ENCODE results near the gene RNU1-3.
"Not testable (repeated sequence)": the region's sequence is repeated elsewhere in the genome, so short reads cannot be mapped to it uniquely, and the experiment has no call there.

Gene RNU1-3

GRCh38 chr1:16684152-16684551 is 17.4 kb upstream of the RNU1-3 start:
- DNase-seq, H3K27ac Mint-ChIP-seq, H3K9me3 Mint-ChIP-seq, ATAC-seq, H3K4me3 Mint-ChIP-seq, H3K4me1 Mint-ChIP-seq: not testable (repeated sequence)
- peaks cover 26% of the 10 kb centered on the region for H3K27me3 Mint-ChIP-seq

DNA sequence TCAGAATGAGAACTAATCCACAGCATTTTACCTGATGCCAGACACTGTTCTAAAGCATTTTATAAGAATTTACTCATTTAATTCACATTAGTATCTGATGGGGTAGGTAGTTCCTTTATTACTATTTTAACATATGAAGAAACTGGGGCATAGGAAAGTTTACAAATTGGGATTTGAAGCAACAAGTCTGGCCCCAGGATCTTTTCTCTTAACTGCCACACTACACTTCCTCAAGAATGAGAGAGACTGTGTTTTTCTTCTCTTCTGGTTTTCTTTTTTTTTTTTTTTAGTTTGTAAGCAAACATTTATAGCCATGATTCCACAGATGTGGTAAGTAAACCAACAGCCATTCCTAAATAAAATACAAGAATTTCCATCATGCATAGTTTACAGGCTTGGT is 16.1 kb upstream of the RNU1-3 start:
- ATAC-seq, H3K9me3 Mint-ChIP-seq, H3K4me3 Mint-ChIP-seq, H3K27ac Mint-ChIP-seq, DNase-seq: not testable (repeated sequence)
- peaks cover 15% of the 10 kb centered on the region for H3K4me1 Mint-ChIP-seq
- H3K27me3 Mint-ChIP-seq: peaks cover 39% of the 10 kb centered on the region

DNA sequence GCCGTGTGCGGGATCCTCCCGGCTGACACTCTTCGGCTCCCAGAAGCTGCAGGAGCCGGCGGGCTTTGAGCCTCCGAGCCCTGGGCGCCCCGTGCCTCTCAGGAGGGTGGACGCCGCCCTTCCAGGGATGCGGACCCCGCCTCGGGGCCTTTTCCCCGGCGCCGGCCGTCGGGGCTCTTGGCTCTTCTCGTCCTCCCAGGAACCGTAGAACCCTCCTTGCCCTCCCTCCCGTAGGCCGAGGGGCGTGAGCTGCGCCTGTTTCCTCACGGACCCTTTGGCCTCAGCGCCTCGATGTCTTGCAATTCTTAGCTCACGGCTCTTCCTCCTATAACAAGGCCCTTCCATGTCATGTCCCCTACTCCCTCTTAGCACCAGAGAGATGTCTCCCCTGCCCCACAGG is 13.6 kb upstream of the RNU1-3 start:
- H3K4me3 Mint-ChIP-seq, DNase-seq, H3K9me3 Mint-ChIP-seq, ATAC-seq: not testable (repeated sequence)
- Mint-ChIP-seq H3K4me1 (peaks cover 29% of the 10 kb centered on the region), H3K27me3 (peaks cover 32% of the 10 kb centered on the region), H3K27ac (peak overlapping the region in 1 of 2 donors; percentile 71)

DNA sequence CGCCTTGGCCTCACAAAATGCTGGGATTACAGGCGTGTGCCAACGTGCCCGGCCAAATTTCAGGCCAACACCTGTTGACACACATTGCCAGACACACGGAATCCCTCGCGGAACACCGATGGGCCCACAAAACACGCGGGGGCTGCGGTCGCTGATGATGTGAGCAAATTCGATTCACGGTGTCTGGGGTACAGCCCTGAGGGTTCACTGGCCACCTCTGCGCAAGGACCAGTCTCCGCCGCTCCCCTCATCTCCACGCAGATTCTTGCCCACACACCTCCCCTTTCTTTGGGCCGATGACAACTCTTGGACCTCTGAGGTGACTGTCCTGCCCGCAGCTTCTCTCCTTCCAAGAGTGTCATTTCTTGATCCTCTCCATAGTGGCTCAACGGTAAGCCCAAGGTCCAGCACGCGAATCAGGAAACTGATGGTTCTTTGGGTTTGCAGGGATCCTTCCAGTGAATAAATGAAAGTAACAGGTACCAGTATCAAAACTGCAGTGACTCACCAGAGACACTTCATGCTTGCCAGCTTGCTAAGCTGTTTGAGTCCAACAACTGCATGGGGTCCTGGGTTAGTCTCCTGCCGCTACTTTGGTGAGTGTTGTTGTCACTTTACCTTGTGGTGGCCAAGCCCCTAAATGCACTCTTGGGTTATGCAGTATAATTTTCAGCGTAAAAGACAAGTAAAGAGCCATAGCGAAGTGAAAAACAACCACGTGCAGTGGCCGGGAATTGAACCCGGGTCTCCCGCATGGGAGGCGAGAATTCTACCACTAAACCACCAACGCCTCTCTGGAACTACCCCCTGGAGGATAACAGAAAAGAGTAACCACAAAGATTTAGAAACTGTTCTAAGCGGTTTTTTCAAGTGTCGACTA is 11.0 kb upstream of the RNU1-3 start:
- H3K4me3 Mint-ChIP-seq: peak overlapping the region; percentile 49 to 88
- no peaks in the 10 kb centered on the region for H3K9me3 Mint-ChIP-seq
- H3K27me3 Mint-ChIP-seq: peaks cover 32% of the 10 kb centered on the region
- peak overlapping the region; percentile 94 to 100 for H3K27ac Mint-ChIP-seq
- H3K4me1 Mint-ChIP-seq: peaks cover 29% of the 10 kb centered on the region
- ATAC-seq (peak; percentile 99), DNase-seq (peak; percentile 80)

- H3K4me1 Mint-ChIP-seq: peaks cover 29% of the 10 kb centered on the region
Observed at GRCh38 chr1:16676661-16677523, 10.1 kb upstream of the RNU1-3 start.

GRCh38 chr1:16675118-16675510 is 8.4 kb upstream of the RNU1-3 start:
- DNase-seq, H3K4me3 Mint-ChIP-seq, H3K9me3 Mint-ChIP-seq, ATAC-seq, H3K27ac Mint-ChIP-seq: not testable (repeated sequence)
- Mint-ChIP-seq H3K27me3 (peaks cover 25% of the 10 kb centered on the region), H3K4me1 (peaks cover 29% of the 10 kb centered on the region)

More at GRCh38 chr1:16676661-16677523, 10.1 kb upstream of the RNU1-3 start:
- ATAC-seq (peak; percentile 70), DNase-seq (peak; percentile 39 to 45)
- not testable (repeated sequence) for H3K9me3 Mint-ChIP-seq
- H3K4me3 Mint-ChIP-seq: peak overlapping the region in 1 of 2 donors; percentile 59
- peak overlapping the region in 1 of 2 donors; percentile 96 for H3K27ac Mint-ChIP-seq
- H3K27me3 Mint-ChIP-seq: peaks cover 32% of the 10 kb centered on the region

DNA sequence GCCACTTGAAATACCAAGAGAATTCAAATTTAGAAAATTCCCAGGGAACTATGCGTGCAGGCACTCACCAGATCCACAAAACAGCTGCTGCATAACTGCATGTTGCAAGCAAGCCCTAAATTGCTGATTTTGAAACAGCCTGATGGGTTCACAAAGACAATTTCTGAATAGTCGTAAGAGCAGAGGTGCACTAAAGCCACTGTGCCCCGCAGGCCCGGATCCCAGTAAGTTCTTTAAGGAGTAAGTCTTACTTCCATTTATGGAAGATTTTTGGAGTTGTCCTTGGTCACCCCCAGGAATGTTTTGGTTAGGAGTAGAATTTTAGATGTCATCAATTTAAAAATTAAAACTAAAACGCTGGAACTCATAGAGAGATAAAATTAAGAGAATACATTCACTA is 7.2 kb upstream of the RNU1-3 start:
- H3K4me1 Mint-ChIP-seq: peaks cover 29% of the 10 kb centered on the region
- not testable (repeated sequence) for H3K9me3 Mint-ChIP-seq, ATAC-seq, H3K4me3 Mint-ChIP-seq, H3K27ac Mint-ChIP-seq, DNase-seq
- H3K27me3 Mint-ChIP-seq: peaks cover 13% of the 10 kb centered on the region

DNA sequence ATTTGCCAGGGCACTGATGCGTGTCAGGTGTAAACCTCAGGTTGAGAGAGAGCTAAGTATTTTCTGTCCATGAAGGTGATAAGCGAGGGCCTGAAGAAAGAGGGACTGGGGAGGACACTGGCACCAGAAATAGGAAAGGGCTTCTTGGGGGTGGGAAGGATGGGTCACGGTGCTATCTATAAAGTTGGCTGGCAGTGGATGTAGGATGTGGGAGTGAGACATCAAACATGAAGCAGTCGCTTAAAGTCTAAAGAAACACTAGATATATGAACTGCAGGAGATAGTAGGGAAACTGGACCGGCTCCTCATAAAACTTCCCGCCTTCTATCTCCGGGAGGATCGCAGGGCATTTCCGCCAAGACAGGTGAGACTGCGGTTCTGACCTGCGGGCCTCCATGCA is 912 bp downstream of the RNU1-3 start:
- not testable (repeated sequence) for H3K27ac Mint-ChIP-seq, H3K9me3 Mint-ChIP-seq, H3K4me3 Mint-ChIP-seq, H3K4me1 Mint-ChIP-seq, H3K27me3 Mint-ChIP-seq, ATAC-seq, DNase-seq

DNA sequence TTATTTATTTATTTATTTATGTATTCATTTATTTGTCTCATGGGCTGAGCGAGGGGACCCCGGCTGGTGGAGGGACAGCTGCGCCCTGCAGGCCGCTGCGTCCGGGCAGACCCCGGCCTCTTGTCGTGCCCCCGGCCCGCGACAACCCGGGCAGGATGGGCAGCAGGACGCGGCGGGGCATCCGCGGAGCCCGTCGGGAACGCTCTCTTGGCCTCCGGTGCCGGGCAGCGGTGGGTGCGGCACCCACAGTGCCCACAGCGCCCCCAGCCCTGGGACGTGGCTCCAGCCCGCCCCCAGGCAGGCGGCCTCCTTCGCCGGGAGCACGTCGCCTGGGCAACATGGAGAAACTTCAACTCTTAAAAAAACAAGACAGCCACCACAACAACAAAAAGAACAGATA is 8.5 kb downstream of the RNU1-3 start:
- not testable (repeated sequence) for H3K27ac Mint-ChIP-seq, DNase-seq, H3K9me3 Mint-ChIP-seq, H3K4me3 Mint-ChIP-seq, H3K4me1 Mint-ChIP-seq, H3K27me3 Mint-ChIP-seq
- ATAC-seq: peak; percentile 43

GRCh38 chr1:16656981-16657683 is 9.6 kb downstream of the RNU1-3 start:
- DNase-seq, H3K27me3 Mint-ChIP-seq, H3K9me3 Mint-ChIP-seq, H3K4me1 Mint-ChIP-seq, H3K4me3 Mint-ChIP-seq, ATAC-seq, H3K27ac Mint-ChIP-seq: not testable (repeated sequence)

- not testable (repeated sequence) for H3K27me3 Mint-ChIP-seq, DNase-seq, H3K4me1 Mint-ChIP-seq, H3K4me3 Mint-ChIP-seq, H3K9me3 Mint-ChIP-seq, H3K27ac Mint-ChIP-seq
- ATAC-seq: peak; percentile 81
Observed at GRCh38 chr1:16656574-16656973, 10.2 kb downstream of the RNU1-3 start.

DNA sequence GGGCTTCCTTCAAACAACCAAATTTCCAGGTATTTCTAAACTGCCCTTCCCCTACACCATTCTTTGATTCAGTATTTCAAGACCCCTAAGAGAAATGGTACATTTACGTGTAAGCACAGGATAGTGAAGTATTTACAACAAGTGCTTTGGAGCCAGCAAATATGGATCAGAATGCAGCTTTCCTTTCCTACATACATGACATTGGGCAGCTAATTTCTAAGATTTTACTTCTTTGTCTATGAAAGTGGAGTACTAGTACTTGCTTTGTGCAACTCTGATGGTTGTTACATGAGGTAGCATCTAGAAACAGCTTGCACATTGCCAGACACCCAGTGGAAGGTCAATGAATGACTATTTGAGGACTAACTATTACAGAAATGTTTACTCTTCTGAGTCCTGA is 15.2 kb downstream of the RNU1-3 start:
- not testable (repeated sequence) for DNase-seq, H3K27me3 Mint-ChIP-seq, H3K27ac Mint-ChIP-seq, H3K9me3 Mint-ChIP-seq, H3K4me3 Mint-ChIP-seq, ATAC-seq, H3K4me1 Mint-ChIP-seq

- not testable (repeated sequence) for H3K4me1 Mint-ChIP-seq, H3K27me3 Mint-ChIP-seq, H3K27ac Mint-ChIP-seq, ATAC-seq, H3K9me3 Mint-ChIP-seq, H3K4me3 Mint-ChIP-seq
- peak in 1 of 2 donors; percentile 3 for DNase-seq
Observed at GRCh38 chr1:16649960-16650359, 16.8 kb downstream of the RNU1-3 start.

DNA sequence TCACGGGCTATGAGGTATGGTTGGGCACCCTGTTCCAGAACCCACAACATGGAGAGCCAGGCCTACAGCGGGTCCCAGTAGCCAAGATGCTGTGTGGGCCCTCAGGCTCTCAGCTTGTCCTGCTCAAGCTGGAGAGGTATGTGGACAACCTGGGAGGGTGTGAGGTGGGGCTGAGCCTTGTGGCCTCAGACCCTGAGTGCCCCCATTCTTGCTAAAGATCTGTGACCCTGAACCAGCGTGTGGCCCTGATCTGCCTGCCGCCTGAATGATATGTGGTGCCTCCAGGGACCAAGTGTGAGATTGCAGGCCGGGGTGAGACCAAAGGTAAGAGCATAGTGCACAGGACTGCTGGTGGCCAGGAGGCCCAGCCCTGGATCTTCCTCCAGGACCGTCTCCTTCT is 17.4 kb downstream of the RNU1-3 start:
- not testable (repeated sequence) for H3K27ac Mint-ChIP-seq, ATAC-seq, H3K4me3 Mint-ChIP-seq, H3K9me3 Mint-ChIP-seq, H3K4me1 Mint-ChIP-seq, H3K27me3 Mint-ChIP-seq
- DNase-seq: peak; percentile 4 to 12

DNA sequence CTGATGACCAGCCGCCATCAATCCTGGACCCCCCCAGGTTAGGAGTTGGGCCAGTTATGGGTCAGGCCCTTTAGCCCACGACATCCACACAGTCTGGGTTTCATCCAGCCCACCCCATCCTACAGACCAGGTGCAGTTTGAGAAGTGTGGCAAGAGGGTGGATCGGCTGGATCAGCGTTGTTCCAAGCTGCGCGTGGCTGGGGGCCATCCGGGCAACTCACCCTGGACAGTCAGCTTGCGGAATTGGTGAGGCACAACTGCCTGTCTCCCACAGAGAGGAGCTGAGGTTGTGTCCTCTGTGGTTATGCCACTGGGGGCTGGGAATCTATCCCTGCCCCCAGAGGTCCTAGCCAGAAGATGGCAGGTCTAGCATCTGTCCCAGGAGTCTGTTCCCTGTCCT is 18.0 kb downstream of the RNU1-3 start:
- H3K27ac Mint-ChIP-seq, H3K4me1 Mint-ChIP-seq, H3K27me3 Mint-ChIP-seq, H3K4me3 Mint-ChIP-seq, H3K9me3 Mint-ChIP-seq, ATAC-seq: not testable (repeated sequence)
- DNase-seq: peak; percentile 1 to 8

Measured in stimulated activated naive CD8-positive, alpha-beta T cell treated with anti-CD3 and anti-CD28 coated beads, Interleukin-15, amount 100 ng/mL, for 72 hours (primary cell).